HepG2 (cell line): Measurements from ENCODE around the gene ZNF526. TPM values are rescaled to one million over a fixed set of nuclear protein-coding genes. Genes with fewer than 3 reads are reported as not detected.

Experiments
- CENPBD1 ChIP-seq: sonication (generic); formaldehyde crosslinking; IDR thresholded peaks from 2 replicates; pipeline ENCODE4 v1.8.0; 2022; ENCODE audit warnings: missing genetic modification reagents, low read depth, mild to moderate bottlenecking, borderline replicate concordance
- CERS6 ChIP-seq: sonication (generic); formaldehyde crosslinking; IDR thresholded peaks from 2 replicates; pipeline ENCODE4 v1.5.0; 2020; ENCODE audit warnings: missing genetic modification reagents
- CHCHD3 ChIP-seq: sonication (generic); formaldehyde crosslinking; IDR thresholded peaks from 2 replicates; pipeline ENCODE4 v1.8.0; 2022; ENCODE audit warnings: mild to moderate bottlenecking, missing genetic modification reagents, moderate library complexity
- HOXA7 ChIP-seq: sonication (generic); formaldehyde crosslinking; IDR thresholded peaks from 2 replicates; pipeline ENCODE4 v1.8.1; 2022; ENCODE audit warnings: mild to moderate bottlenecking, missing genetic modification reagents, moderate library complexity
- NCOA1 ChIP-seq: sonication (generic); formaldehyde crosslinking; IDR thresholded peaks from 2 replicates; pipeline ENCODE4 v1.9.0; 2021; ENCODE audit warnings: missing genetic modification reagents
- NFIC ChIP-seq: IDR thresholded peaks from 2 replicates; pipeline ENCODE4 v1.6.1; 2012; ENCODE audit warnings: mild to moderate bottlenecking, low read length, inconsistent platforms
- NR1H2 ChIP-seq: sonication (generic); formaldehyde crosslinking; IDR thresholded peaks from 2 replicates; pipeline ENCODE4 v1.8.1; 2022; ENCODE audit warnings: low read depth, missing genetic modification reagents, borderline replicate concordance
- SUZ12 ChIP-seq: fragments of 150-350 bp; IDR thresholded peaks from 2 replicates; pipeline ENCODE4 v1.6.1; 2014; ENCODE audit warnings: low read depth, low read length
- ZBTB40 ChIP-seq, 2 experiments: fragments of 450-650 bp in 1 of 2; sonication (generic) in 1 of 2; formaldehyde crosslinking in 1 of 2; IDR thresholded peaks; 2 replicates each; pipeline versions ENCODE4 v1.6.1 to v1.8.0; 2016 to 2022; ENCODE audit warnings: antibody characterized with exemption in 1 of 2, mild to moderate bottlenecking in 1 of 2, missing genetic modification reagents in 1 of 2
- ZBTB46 ChIP-seq: sonication (generic); formaldehyde crosslinking; IDR thresholded peaks from 2 replicates; pipeline ENCODE4 v1.4.0; 2020; ENCODE audit warnings: mild to moderate bottlenecking, missing genetic modification reagents, borderline replicate concordance
- ZC3H13 ChIP-seq: sonication (generic); formaldehyde crosslinking; IDR thresholded peaks from 2 replicates; pipeline ENCODE4 v1.8.1; 2023; ENCODE audit warnings: mild to moderate bottlenecking, missing genetic modification reagents, moderate library complexity
- ZNF138 ChIP-seq: sonication (generic); formaldehyde crosslinking; IDR thresholded peaks from 2 replicates; pipeline ENCODE4 v1.5.0; 2020; ENCODE audit warnings: mild to moderate bottlenecking, low read depth, missing genetic modification reagents
- ZNF264 ChIP-seq: sonication (generic); formaldehyde crosslinking; IDR thresholded peaks from 2 replicates; pipeline ENCODE4 v1.4.0; 2020; ENCODE audit warnings: missing genetic modification reagents
- ZNF460 ChIP-seq: sonication (generic); formaldehyde crosslinking; IDR thresholded peaks from 2 replicates; pipeline ENCODE4 v1.5.1; 2020; ENCODE audit warnings: missing genetic modification reagents, mild to moderate bottlenecking, borderline replicate concordance
- ZNF564 ChIP-seq: sonication (generic); formaldehyde crosslinking; IDR thresholded peaks from 2 replicates; pipeline ENCODE4 v1.8.1; 2023; ENCODE audit warnings: mild to moderate bottlenecking, missing genetic modification reagents
- ZNF678 ChIP-seq: sonication (generic); formaldehyde crosslinking; IDR thresholded peaks from 2 replicates; pipeline ENCODE4 v1.4.0; 2020; ENCODE audit warnings: mild to moderate bottlenecking, missing genetic modification reagents
- ZNF772 ChIP-seq: sonication (generic); formaldehyde crosslinking; IDR thresholded peaks from 2 replicates; pipeline ENCODE4 v1.5.0; 2020; ENCODE audit warnings: mild to moderate bottlenecking, missing genetic modification reagents
- polyA plus RNA-seq, 8 experiments: library from polyadenylated mRNA; depleted of rRNA in 3 of 8; stranded (reverse) in 7 of 8; unstranded in 1 of 8; fragments of >200 nt; fragmentation: Illumina TruSeq in 4 of 8; extraction: Trizol in 4 of 8; gene quantifications; 2 replicates each; pipeline versions ENCODE4 v1.2.1 to v1.2.3, GENCODE V29; 2011 to 2016; ENCODE audit warnings: low read depth in 4 of 8, missing spikeins in 1 of 8, mixed read lengths in 1 of 8; ENCODE audit not compliant: insufficient read depth in 1 of 8
- total RNA-seq, 5 experiments: library from RNA; depleted of rRNA; stranded (reverse); fragments of >200 nt; fragmentation: Illumina TruSeq; extraction: Trizol; gene quantifications; 2 replicates each; pipeline ENCODE4 v1.2.3, GENCODE V29; 2016; ENCODE audit warnings: low read depth in 1 of 5

ZNF526 gene
- total and polyA plus RNA-seq, 2 of the 13 experiments (the other 11 are each of a cell fraction or from before 2014, with no cell fraction given) = 3.3 to 8.4 TPM

- TF ChIP-seq ZBTB40 (IDR thresholded peaks at IDR 0.05) (no peak), ZBTB40 (CRISPR knock-in tag; IDR thresholded peaks at IDR 0.05) (peak; percentile 48; the same call in 1 of the 2 replicates), ZNF264 (CRISPR knock-in tag) (no peak), NR1H2 (no peak), NCOA1 (CRISPR knock-in tag) (no peak), ZNF138 (CRISPR knock-in tag) (no peak), HOXA7 (CRISPR knock-in tag) (no peak), ZNF564 (peak; percentile 48; the same call in 1 of the 2 replicates), ZNF678 (CRISPR knock-in tag) (no peak), SUZ12 (peak; percentile 95), CHCHD3 (CRISPR knock-in tag) (no peak), ZNF772 (no peak), CENPBD1 (CRISPR knock-in tag) (no peak), ZBTB46 (CRISPR knock-in tag) (no peak), ZC3H13 (CRISPR knock-in tag) (no peak), NFIC (no peak), CERS6 (CRISPR knock-in tag) (no peak), ZNF460 (no peak)
These were observed 24.5 kb downstream of the ZNF526 start (continued) for GRCh38 chr19:42244347-42245220.
